Hypothalamus (tissue), 51 donors: ENCODE measurements around the gene TRAPPC6A.
A peak's percentile ranks its signal among the peaks of the same experiment; 100 is the strongest.

Experiments used
- DNase-seq, 51 donors: peaks; one replicate each; lab custom pipeline; 2025; lab: John Stamatoyannopoulos, UW

Gene TRAPPC6A

GRCh38 chr19:45163751-45164460 is 14.1 kb downstream of the TRAPPC6A start:
- DNase-seq = no peak

GRCh38 chr19:45163156-45163555 is 14.9 kb downstream of the TRAPPC6A start:
- no peak for DNase-seq

GRCh38 chr19:45162608-45163143 is 15.4 kb downstream of the TRAPPC6A start:
- no peak for DNase-seq

- DNase-seq = peak in 9 of 51 donors; percentile 4 to 27 (median 15)
Observed at GRCh38 chr19:45161738-45162607, 16.1 kb downstream of the TRAPPC6A start.

- DNase-seq = no peak
Observed at GRCh38 chr19:45160870-45161737, 16.9 kb downstream of the TRAPPC6A start, which contains the start of gene NKPD1. TSS of gene NKPD1 (minus strand) at chr19:45160982. CDS start at chr19:45160150, 832 bp downstream.

- DNase-seq = no peak
Observed at GRCh38 chr19:45159971-45160324, 18.1 kb downstream of the TRAPPC6A start.

- DNase-seq = no peak
Observed at GRCh38 chr19:45159210-45159970, 18.6 kb downstream of the TRAPPC6A start.

- DNase-seq = no peak
Observed at GRCh38 chr19:45158503-45159209, 19.4 kb downstream of the TRAPPC6A start.

GRCh38 chr19:45156751-45157150 is 21.3 kb downstream of the TRAPPC6A start:
- no peak for DNase-seq

GRCh38 chr19:45156011-45156630 is 21.9 kb downstream of the TRAPPC6A start:
- no peak for DNase-seq

- DNase-seq = no peak
Observed at GRCh38 chr19:45154064-45154827, 23.8 kb downstream of the TRAPPC6A start.

- peak in 34 of 51 donors; percentile 8 to 65 (median 52) for DNase-seq
Observed at GRCh38 chr19:45153339-45154063, 24.5 kb downstream of the TRAPPC6A start.

GRCh38 chr19:45152504-45153338 is 25.3 kb downstream of the TRAPPC6A start:
- peak in 22 of 51 donors; percentile 11 to 61 (median 36) for DNase-seq

GRCh38 chr19:45151821-45152503 is 26.1 kb downstream of the TRAPPC6A start:
- peak in 1 of 51 donors; percentile 32 for DNase-seq

GRCh38 chr19:45151320-45151719 is 26.7 kb downstream of the TRAPPC6A start:
- DNase-seq = no peak
